SK-N-SH (cell line): ENCODE data around the gene MATN1. TPM values are rescaled to one million over a fixed set of nuclear protein-coding genes. Genes with fewer than 3 reads are reported as not detected.

Experiments used
- CTCF ChIA-PET: fragments of 300-600, 350-600 bp; formaldehyde crosslinking; extraction: SDS; loops from one replicate; lab custom pipeline; 2021; lab: Yijun Ruan, JAX
- POLR2A ChIA-PET: fragments of 350-600 bp; sonication (Branson Sonifier 250); formaldehyde crosslinking; extraction: SDS; loops from one replicate; lab custom pipeline; 2020; ENCODE audit warnings: antibody characterized with exemption, inconsistent platforms; lab: Yijun Ruan, JAX
- DNase-seq: peaks from one replicate; pipeline ENCODE4 v3.0.0; 2012
- H2AFZ ChIP-seq: fragments of 200-600 bp; sonication (generic); 2 replicates; pipeline ENCODE4 v1.8.1; 2016; ENCODE audit warnings: antibody characterized with exemption, mild to moderate bottlenecking, low read depth
- H3F3A ChIP-seq: fragments of 200-600 bp; sonication (generic); replicated peaks from 2 replicates; pipeline ENCODE3; 2016; ENCODE audit warnings: antibody characterized with exemption, mild to moderate bottlenecking; ENCODE audit not compliant: insufficient read depth
- H3K27ac ChIP-seq, 2 experiments: fragments of 200-500 bp in 1 of 2; fragments of 200-600 bp in 1 of 2; sonication (Bioruptor generic) in 1 of 2; sonication (generic), shearing (Covaris generic) in 1 of 2; 2 replicates each; pipeline versions ENCODE4 v1.5.1 to v1.6.1; 2014 to 2016; ENCODE audit warnings: low read depth in 2 of 2, inconsistent platforms in 1 of 2, low read length in 1 of 2, mild to moderate bottlenecking in 1 of 2, mixed read lengths in 1 of 2
- H3K27me3 ChIP-seq: fragments of 200-600 bp; sonication (generic), shearing (Covaris generic); 2 replicates; pipeline ENCODE4 v1.6.1; 2016; ENCODE audit warnings: mixed run types; ENCODE audit not compliant: insufficient read depth
- H3K36me3 ChIP-seq, 2 experiments: fragments of 200-500 bp in 1 of 2; fragments of 200-600 bp in 1 of 2; sonication (Bioruptor generic) in 1 of 2; sonication (generic) in 1 of 2; replicated peaks in 1 of 2; 2 replicates each; pipeline versions ENCODE3 to v1.5.1; 2014 to 2016; ENCODE audit warnings: low read length in 1 of 2, mild to moderate bottlenecking in 1 of 2; ENCODE audit not compliant: insufficient read depth in 2 of 2, control insufficient read depth in 1 of 2
- H3K4me1 ChIP-seq, 2 experiments: fragments of 200-500 bp in 1 of 2; fragments of 200-600 bp in 1 of 2; sonication (Bioruptor generic) in 1 of 2; sonication (generic), shearing (Covaris generic) in 1 of 2; 2 replicates each; pipeline versions ENCODE4 v1.5.1 to v1.6.1; 2014 to 2016; ENCODE audit warnings: low read depth in 1 of 2, low read length in 1 of 2, mixed run types in 1 of 2; ENCODE audit not compliant: insufficient read depth in 2 of 2, control insufficient read depth in 1 of 2
- H3K4me2 ChIP-seq: fragments of 200-600 bp; sonication (generic), shearing (Covaris generic); 2 replicates; pipeline ENCODE4 v1.6.1; 2017; ENCODE audit warnings: mixed run types
- H3K4me3 ChIP-seq, 2 experiments: fragments of 200-500 bp in 1 of 2; fragments of 200-600 bp in 1 of 2; sonication (Bioruptor generic) in 1 of 2; sonication (generic), shearing (Covaris generic) in 1 of 2; 2 replicates each; pipeline versions ENCODE4 v1.5.1 to v1.8.1; 2014 to 2016; ENCODE audit warnings: low read depth in 2 of 2, inconsistent platforms in 1 of 2, low read length in 1 of 2, mild to moderate bottlenecking in 1 of 2, mixed read lengths in 1 of 2, moderate library complexity in 1 of 2
- H3K79me2 ChIP-seq: fragments of 200-600 bp; sonication (generic); 2 replicates; pipeline ENCODE4 v1.8.1; 2017; ENCODE audit warnings: mild to moderate bottlenecking; ENCODE audit not compliant: insufficient read depth
- H3K9ac ChIP-seq: fragments of 200-600 bp; sonication (generic); 2 replicates; pipeline ENCODE4 v1.6.1; 2017; ENCODE audit warnings: mixed run types
- H3K9me2 ChIP-seq: fragments of 200-600 bp; sonication (generic); 2 replicates; pipeline ENCODE4 v1.6.1; 2017; ENCODE audit warnings: mixed run types
- H3K9me3 ChIP-seq: fragments of 200-600 bp; sonication (generic); 2 replicates; pipeline ENCODE4 v1.6.1; 2017; ENCODE audit warnings: mixed run types, mild to moderate bottlenecking, moderate library complexity
- H4K20me1 ChIP-seq: fragments of 200-600 bp; sonication (generic); 2 replicates; pipeline ENCODE4 v1.6.1; 2017; ENCODE audit warnings: mild to moderate bottlenecking, mixed run types; ENCODE audit not compliant: insufficient read depth
- CHD2 ChIP-seq: fragments of 150-350 bp; IDR thresholded peaks from 2 replicates; pipeline ENCODE4 v1.6.1; 2018; ENCODE audit warnings: low read length; ENCODE audit not compliant: partially characterized antibody
- ELF1 ChIP-seq: IDR thresholded peaks from 2 replicates; pipeline ENCODE4 v1.4.0; 2012
- FOSL2 ChIP-seq: IDR thresholded peaks from 2 replicates; pipeline ENCODE4 v1.4.0; 2012; ENCODE audit warnings: low read depth, mild to moderate bottlenecking, moderate library complexity, borderline replicate concordance
- GABPA ChIP-seq: IDR thresholded peaks from 2 replicates; pipeline ENCODE4 v1.4.0; 2012; ENCODE audit warnings: low read depth, mild to moderate bottlenecking
- JUND ChIP-seq: IDR thresholded peaks from 2 replicates; pipeline ENCODE4 v1.4.0; 2012
- MEF2A ChIP-seq: IDR thresholded peaks from 2 replicates; pipeline ENCODE4 v1.4.0; 2012; ENCODE audit warnings: low read depth, borderline replicate concordance
- MXI1 ChIP-seq: IDR thresholded peaks from 2 replicates; pipeline ENCODE4 v1.6.1; 2012; ENCODE audit warnings: mild to moderate bottlenecking, low read depth, low read length, improper control_type of control experiment
- NRF1 ChIP-seq: IDR thresholded peaks from 2 replicates; pipeline ENCODE4 v1.6.1; 2012; ENCODE audit warnings: low read depth, mild to moderate bottlenecking, low read length
- RXRA ChIP-seq: IDR thresholded peaks from 2 replicates; pipeline ENCODE4 v1.4.0; 2012; ENCODE audit warnings: low read depth, mild to moderate bottlenecking, borderline replicate concordance
- SMC3 ChIP-seq: IDR thresholded peaks from 2 replicates; pipeline ENCODE4 v1.6.1; 2012; ENCODE audit warnings: low read depth, low read length, improper control_type of control experiment
- TCF12 ChIP-seq: IDR thresholded peaks from 2 replicates; pipeline ENCODE4 v1.4.0; 2012
- TEAD4 ChIP-seq: IDR thresholded peaks from 2 replicates; pipeline ENCODE4 v1.4.0; 2012; ENCODE audit warnings: mild to moderate bottlenecking, borderline replicate concordance; ENCODE audit not compliant: insufficient read depth
- USF2 ChIP-seq: fragments of 150-350 bp; IDR thresholded peaks from 2 replicates; pipeline ENCODE4 v1.6.1; 2017; ENCODE audit warnings: antibody characterized with exemption, low read length, low read depth, borderline replicate concordance
- ZBTB33 ChIP-seq: IDR thresholded peaks from 2 replicates; pipeline ENCODE4 v1.4.0; 2012; ENCODE audit warnings: low read depth, borderline replicate concordance
- WGBS: methylation state at CpG from one replicate; pipeline ENCODE4 v1.1.6; 2017; ENCODE audit warnings: low lambda C conversion rate; 5-methylcytosine and 5-hydroxymethylcytosine counted together
- polyA plus RNA-seq, 3 experiments: library from polyadenylated mRNA; depleted of rRNA; stranded (reverse); fragments of >200 nt; gene quantifications; 2 replicates each; pipeline ENCODE4 v1.2.3, GENCODE V29; 2012
- TF ChIP-seq, protein P1 (sequence below): IDR thresholded peaks from 2 replicates; pipeline ENCODE4 v1.4.0; 2012; ENCODE audit warnings: low read depth
- TF ChIP-seq, protein P2 (sequence below): fragments of 200-600 bp; sonication (generic); IDR thresholded peaks from 2 replicates; pipeline ENCODE4 v1.6.1; 2017; ENCODE audit warnings: antibody characterized with exemption, mild to moderate bottlenecking, moderate library complexity
- TF ChIP-seq, protein P3 (sequence below): IDR thresholded peaks from 2 replicates; pipeline ENCODE4 v1.4.0; 2012; ENCODE audit warnings: low read depth, borderline replicate concordance
- TF ChIP-seq, protein P4 (sequence below): fragments of 150-350 bp; IDR thresholded peaks from 2 replicates; pipeline ENCODE4 v1.6.1; 2016; ENCODE audit warnings: mild to moderate bottlenecking, low read depth, low read length

The MATN1 gene
- polyA plus RNA-seq, 1 of the 3 experiments (the other 2 are of a cell fraction) = 0.23 TPM

GRCh38 chr1:30693822-30694221 lies 29.6 kb downstream of the MATN1 start:
- no peak for TF ChIP-seq RXRA
- TF ChIP-seq MEF2A = no peak
- TF ChIP-seq MXI1 = no peak
- TF ChIP-seq, protein P1, sequence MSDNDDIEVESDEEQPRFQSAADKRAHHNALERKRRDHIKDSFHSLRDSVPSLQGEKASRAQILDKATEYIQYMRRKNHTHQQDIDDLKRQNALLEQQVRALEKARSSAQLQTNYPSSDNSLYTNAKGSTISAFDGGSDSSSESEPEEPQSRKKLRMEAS = no peak
- TF ChIP-seq, protein P2, sequence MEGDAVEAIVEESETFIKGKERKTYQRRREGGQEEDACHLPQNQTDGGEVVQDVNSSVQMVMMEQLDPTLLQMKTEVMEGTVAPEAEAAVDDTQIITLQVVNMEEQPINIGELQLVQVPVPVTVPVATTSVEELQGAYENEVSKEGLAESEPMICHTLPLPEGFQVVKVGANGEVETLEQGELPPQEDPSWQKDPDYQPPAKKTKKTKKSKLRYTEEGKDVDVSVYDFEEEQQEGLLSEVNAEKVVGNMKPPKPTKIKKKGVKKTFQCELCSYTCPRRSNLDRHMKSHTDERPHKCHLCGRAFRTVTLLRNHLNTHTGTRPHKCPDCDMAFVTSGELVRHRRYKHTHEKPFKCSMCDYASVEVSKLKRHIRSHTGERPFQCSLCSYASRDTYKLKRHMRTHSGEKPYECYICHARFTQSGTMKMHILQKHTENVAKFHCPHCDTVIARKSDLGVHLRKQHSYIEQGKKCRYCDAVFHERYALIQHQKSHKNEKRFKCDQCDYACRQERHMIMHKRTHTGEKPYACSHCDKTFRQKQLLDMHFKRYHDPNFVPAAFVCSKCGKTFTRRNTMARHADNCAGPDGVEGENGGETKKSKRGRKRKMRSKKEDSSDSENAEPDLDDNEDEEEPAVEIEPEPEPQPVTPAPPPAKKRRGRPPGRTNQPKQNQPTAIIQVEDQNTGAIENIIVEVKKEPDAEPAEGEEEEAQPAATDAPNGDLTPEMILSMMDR = no peak
- TF ChIP-seq, protein P3, sequence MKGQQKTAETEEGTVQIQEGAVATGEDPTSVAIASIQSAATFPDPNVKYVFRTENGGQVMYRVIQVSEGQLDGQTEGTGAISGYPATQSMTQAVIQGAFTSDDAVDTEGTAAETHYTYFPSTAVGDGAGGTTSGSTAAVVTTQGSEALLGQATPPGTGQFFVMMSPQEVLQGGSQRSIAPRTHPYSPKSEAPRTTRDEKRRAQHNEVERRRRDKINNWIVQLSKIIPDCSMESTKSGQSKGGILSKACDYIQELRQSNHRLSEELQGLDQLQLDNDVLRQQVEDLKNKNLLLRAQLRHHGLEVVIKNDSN = no peak
- no peak overlapping the region for H3K27ac ChIP-seq
- no peaks in the 10 kb centered on the region for H3K36me3 ChIP-seq
- DNase-seq = no peak
- no peaks in the 10 kb centered on the region for H3K9me2 ChIP-seq
- H3K4me1 ChIP-seq = peaks cover 0 to 57% of the 10 kb centered on the region in 2 experiments; a peak in 2 of 4 replicates
- H3K4me3 ChIP-seq = no peak overlapping the region
- H4K20me1 ChIP-seq = no peaks in the 10 kb centered on the region
- WGBS = 35% methylated on average over 5 of the region's 5 CpGs
- no peaks in the 10 kb centered on the region for H3K79me2 ChIP-seq
- H3K9me3 ChIP-seq = no peaks in the 10 kb centered on the region
- H3F3A ChIP-seq = no peaks in the 10 kb centered on the region
- H3K27me3 ChIP-seq = no peaks in the 10 kb centered on the region
- no peak overlapping the region for H3K4me2 ChIP-seq
- no peak overlapping the region for H2AFZ ChIP-seq
- H3K9ac ChIP-seq = no peak overlapping the region
- CTCF ChIA-PET = interaction anchor here (0.8 kb wide), 1 partner anchor 13 kb away, joined by 3 read pairs; no protein-coding TSS in a partner anchor
- POLR2A ChIA-PET = no interaction called here

DNA sequence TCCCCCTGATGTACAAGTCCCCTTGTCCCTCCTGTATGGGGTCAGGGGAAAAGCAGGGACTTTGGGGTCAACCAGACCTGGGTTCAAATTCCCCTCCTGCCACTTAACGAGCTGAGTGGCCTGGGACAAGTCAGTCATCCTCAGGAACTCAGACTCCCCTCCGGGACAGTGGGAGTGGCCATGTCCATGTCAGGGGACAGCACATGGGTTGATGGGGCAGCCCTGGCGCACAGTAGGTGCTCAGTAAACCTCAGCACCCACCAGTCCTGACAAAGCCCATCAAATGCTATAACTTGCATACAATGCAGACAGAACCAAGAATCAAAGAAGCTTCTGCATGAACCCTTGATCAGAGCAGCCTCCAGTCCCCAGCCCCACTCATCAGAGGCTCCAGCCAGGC lies 30.0 kb downstream of the MATN1 start:
- POLR2A ChIA-PET = no interaction called here
- CTCF ChIA-PET = interaction anchor here (0.8 kb wide), 1 partner anchor 14 kb away, joined by 3 read pairs; no protein-coding TSS in a partner anchor
- Histone ChIP-seq H3K4me1 (peaks cover 0 to 52% of the 10 kb centered on the region in 2 experiments; a peak in 2 of 4 replicates), H3K4me2 (no peak overlapping the region), H3K27me3 (no peaks in the 10 kb centered on the region), H3K27ac (no peak overlapping the region), H4K20me1 (no peaks in the 10 kb centered on the region), H3K9me3 (no peaks in the 10 kb centered on the region), H3K9me2 (no peaks in the 10 kb centered on the region), H3K36me3 (no peaks in the 10 kb centered on the region), H3K9ac (no peak overlapping the region), H3K79me2 (no peaks in the 10 kb centered on the region), H3F3A (no peaks in the 10 kb centered on the region), H2AFZ (no peak overlapping the region), H3K4me3 (no peak overlapping the region)
- 53% methylated on average over 3 of the region's 3 CpGs for WGBS
- DNase-seq = no peak
- no peak for TF ChIP-seq ZBTB33
- TF ChIP-seq JUND = no peak
- TF ChIP-seq, protein P2 = no peak
- TF ChIP-seq GABPA = no peak
- no peak for TF ChIP-seq TEAD4
- no peak for TF ChIP-seq TCF12
- TF ChIP-seq FOSL2 = no peak
- TF ChIP-seq MEF2A = no peak
- no peak for TF ChIP-seq SMC3
- no peak for TF ChIP-seq USF2
- TF ChIP-seq NRF1 = no peak
- no peak for TF ChIP-seq CHD2
- TF ChIP-seq, protein P4, sequence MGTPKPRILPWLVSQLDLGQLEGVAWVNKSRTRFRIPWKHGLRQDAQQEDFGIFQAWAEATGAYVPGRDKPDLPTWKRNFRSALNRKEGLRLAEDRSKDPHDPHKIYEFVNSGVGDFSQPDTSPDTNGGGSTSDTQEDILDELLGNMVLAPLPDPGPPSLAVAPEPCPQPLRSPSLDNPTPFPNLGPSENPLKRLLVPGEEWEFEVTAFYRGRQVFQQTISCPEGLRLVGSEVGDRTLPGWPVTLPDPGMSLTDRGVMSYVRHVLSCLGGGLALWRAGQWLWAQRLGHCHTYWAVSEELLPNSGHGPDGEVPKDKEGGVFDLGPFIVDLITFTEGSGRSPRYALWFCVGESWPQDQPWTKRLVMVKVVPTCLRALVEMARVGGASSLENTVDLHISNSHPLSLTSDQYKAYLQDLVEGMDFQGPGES = no peak
- no peak for TF ChIP-seq ELF1
